ENCODE results near the gene TNFSF8. TPM values are rescaled to one million over a fixed set of nuclear protein-coding genes. Genes with fewer than 3 reads are reported as not detected.

Gene TNFSF8
- total RNA-seq, 2 donors from 2014 or later, result 0.22 to 1.7 TPM

- DNase-seq (ENCODE audit: low spot score), result no peak
- Histone ChIP-seq H3K27ac (no peak overlapping the region), H3K27me3 (no peaks in the 10 kb centered on the region), H3K4me1 (no peaks in the 10 kb centered on the region), H3K4me3 (no peak overlapping the region), H3K36me3 (no peaks in the 10 kb centered on the region), H3K9me3 (peaks cover 0 to 26% of the 10 kb centered on the region in 2 donors)
- TF ChIP-seq, protein P1, sequence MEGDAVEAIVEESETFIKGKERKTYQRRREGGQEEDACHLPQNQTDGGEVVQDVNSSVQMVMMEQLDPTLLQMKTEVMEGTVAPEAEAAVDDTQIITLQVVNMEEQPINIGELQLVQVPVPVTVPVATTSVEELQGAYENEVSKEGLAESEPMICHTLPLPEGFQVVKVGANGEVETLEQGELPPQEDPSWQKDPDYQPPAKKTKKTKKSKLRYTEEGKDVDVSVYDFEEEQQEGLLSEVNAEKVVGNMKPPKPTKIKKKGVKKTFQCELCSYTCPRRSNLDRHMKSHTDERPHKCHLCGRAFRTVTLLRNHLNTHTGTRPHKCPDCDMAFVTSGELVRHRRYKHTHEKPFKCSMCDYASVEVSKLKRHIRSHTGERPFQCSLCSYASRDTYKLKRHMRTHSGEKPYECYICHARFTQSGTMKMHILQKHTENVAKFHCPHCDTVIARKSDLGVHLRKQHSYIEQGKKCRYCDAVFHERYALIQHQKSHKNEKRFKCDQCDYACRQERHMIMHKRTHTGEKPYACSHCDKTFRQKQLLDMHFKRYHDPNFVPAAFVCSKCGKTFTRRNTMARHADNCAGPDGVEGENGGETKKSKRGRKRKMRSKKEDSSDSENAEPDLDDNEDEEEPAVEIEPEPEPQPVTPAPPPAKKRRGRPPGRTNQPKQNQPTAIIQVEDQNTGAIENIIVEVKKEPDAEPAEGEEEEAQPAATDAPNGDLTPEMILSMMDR (IDR thresholded peaks at IDR 0.05), result no peak
Observed at GRCh38 chr9:114965564-114965963, 35.2 kb upstream of the TNFSF8 start.

DNA sequence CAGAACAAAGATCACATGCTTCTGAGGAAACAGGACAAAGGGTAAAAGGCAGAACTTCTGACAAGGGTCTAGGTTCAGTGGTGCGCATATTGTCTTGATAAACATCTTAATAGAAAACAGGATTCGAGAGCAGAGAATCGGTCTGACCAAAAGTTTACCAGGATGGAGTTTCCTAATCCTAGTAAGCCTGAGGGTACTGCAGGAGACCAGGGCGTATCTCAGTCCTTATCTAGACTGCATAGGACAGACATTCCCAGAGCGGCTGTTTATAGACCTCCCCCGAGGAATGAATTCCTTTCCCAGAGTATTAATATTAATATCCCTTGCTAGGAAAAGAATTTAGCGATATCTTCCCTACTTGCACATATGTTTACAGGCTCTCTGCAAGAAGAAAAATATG, 32.4 kb upstream of the TNFSF8 start:
- H3K27me3 ChIP-seq, result no peaks in the 10 kb centered on the region
- no peak overlapping the region for H3K4me3 ChIP-seq
- H3K36me3 ChIP-seq, result no peaks in the 10 kb centered on the region
- DNase-seq (ENCODE audit: low spot score), result no peak
- TF ChIP-seq, protein P1 (IDR thresholded peaks at IDR 0.05), result no peak
- no peaks in the 10 kb centered on the region for H3K4me1 ChIP-seq
- peaks cover 0 to 36% of the 10 kb centered on the region in 2 donors for H3K9me3 ChIP-seq
- H3K27ac ChIP-seq, result no peak overlapping the region

GRCh38 chr9:114960276-114960675, 29.9 kb upstream of the TNFSF8 start:
- TF ChIP-seq, protein P1 (IDR thresholded peaks at IDR 0.05), result no peak
- H3K4me1 ChIP-seq, result no peaks in the 10 kb centered on the region
- DNase-seq (ENCODE audit: low spot score), result no peak
- peaks cover 0 to 36% of the 10 kb centered on the region in 2 donors for H3K9me3 ChIP-seq
- H3K4me3 ChIP-seq, result no peak overlapping the region
- H3K27me3 ChIP-seq, result no peaks in the 10 kb centered on the region
- no peak overlapping the region for H3K27ac ChIP-seq
- no peaks in the 10 kb centered on the region for H3K36me3 ChIP-seq

DNA sequence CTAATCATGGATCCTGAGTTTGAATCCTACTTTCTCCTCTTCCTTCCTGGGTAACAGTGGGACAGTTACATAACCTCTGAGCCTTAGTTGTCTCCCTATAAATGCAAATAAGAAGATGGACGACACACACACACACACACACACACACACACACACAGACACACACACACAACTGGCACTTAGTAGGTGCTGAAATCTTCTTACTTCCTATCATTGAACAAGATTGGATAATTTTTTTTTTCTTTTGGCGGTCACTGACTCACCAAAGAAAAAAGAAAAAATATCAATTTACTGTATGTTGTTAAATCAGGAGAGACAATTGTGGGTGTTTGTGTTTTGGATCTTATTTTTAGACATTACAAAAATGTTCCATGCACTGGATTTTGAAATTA, 28.4 kb upstream of the TNFSF8 start:
- Histone ChIP-seq H3K36me3 (no peaks in the 10 kb centered on the region), H3K9me3 (peaks cover 0 to 35% of the 10 kb centered on the region in 2 donors), H3K4me1 (peaks cover 0 to 3% of the 10 kb centered on the region in 2 donors), H3K4me3 (no peak overlapping the region), H3K27me3 (no peaks in the 10 kb centered on the region), H3K27ac (no peak overlapping the region)
- TF ChIP-seq, protein P1 (IDR thresholded peaks at IDR 0.05), result no peak
- no peak for DNase-seq (ENCODE audit: low spot score)

GRCh38 chr9:114958021-114958843, 27.8 kb upstream of the TNFSF8 start:
- Histone ChIP-seq H3K4me3 (no peak overlapping the region), H3K36me3 (no peaks in the 10 kb centered on the region), H3K27ac (peak overlapping the region; percentile 16 to 21), H3K9me3 (peaks cover 0 to 29% of the 10 kb centered on the region in 2 donors), H3K4me1 (peaks cover 0 to 3% of the 10 kb centered on the region in 2 donors), H3K27me3 (no peaks in the 10 kb centered on the region)
- DNase-seq (ENCODE audit: low spot score), result peak; percentile 65
- TF ChIP-seq, protein P1 (IDR thresholded peaks at IDR 0.05), result no peak

Data from right atrium auricular region (tissue), 2 donors.